DND-41 (cell line): ENCODE data around the gene ARRDC1.

Experiments
- CTCF ChIP-seq: IDR thresholded peaks from 2 replicates; pipeline ENCODE4 v1.5.1; 2012; ENCODE audit warnings: borderline replicate concordance, low read length, moderate library complexity, mild to moderate bottlenecking; ENCODE audit not compliant: poor library complexity, severe bottlenecking; ENCODE audit errors: extremely low read depth
- EZH2 ChIP-seq: IDR thresholded peaks from 3 replicates; pipeline ENCODE4 v1.6.1; 2012; ENCODE audit warnings: borderline replicate concordance, low read depth, mild to moderate bottlenecking, moderate library complexity, low read length, inconsistent platforms; ENCODE audit not compliant: severe bottlenecking

GRCh38 chr9:137615387-137615871, 9.9 kb downstream of the ARRDC1 start:
- TF ChIP-seq CTCF, result no peak
- no peak for TF ChIP-seq EZH2
